ENCODE data around the gene SPATA45.

DNA sequence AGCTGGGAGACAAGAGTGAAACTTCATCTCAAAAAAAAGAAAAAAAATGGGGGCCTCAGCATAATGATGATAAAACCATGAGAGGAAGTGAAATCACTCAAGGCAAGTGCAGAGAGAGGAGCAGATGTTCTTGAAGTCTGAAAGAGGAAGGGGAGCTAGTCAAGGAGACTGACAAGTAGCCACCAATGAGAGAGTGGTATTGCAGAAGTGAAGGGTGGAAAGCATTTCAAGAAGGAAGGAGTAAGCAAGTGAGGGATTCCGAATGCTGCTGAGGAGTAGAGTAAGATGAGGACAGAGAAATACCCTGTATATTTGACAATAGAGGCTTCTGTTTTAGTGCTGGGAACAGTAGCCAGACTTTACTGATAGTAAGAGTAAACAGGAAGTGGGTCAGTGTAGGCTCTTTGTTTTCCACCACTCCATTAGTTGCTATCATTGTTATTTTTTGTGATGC, 52.9 kb downstream of the SPATA45 start:
- TF ChIP-seq, protein P1, sequence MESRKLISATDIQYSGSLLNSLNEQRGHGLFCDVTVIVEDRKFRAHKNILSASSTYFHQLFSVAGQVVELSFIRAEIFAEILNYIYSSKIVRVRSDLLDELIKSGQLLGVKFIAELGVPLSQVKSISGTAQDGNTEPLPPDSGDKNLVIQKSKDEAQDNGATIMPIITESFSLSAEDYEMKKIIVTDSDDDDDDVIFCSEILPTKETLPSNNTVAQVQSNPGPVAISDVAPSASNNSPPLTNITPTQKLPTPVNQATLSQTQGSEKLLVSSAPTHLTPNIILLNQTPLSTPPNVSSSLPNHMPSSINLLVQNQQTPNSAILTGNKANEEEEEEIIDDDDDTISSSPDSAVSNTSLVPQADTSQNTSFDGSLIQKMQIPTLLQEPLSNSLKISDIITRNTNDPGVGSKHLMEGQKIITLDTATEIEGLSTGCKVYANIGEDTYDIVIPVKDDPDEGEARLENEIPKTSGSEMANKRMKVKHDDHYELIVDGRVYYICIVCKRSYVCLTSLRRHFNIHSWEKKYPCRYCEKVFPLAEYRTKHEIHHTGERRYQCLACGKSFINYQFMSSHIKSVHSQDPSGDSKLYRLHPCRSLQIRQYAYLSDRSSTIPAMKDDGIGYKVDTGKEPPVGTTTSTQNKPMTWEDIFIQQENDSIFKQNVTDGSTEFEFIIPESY (IDR thresholded peaks at IDR 0.05; ENCODE audit: borderline replicate concordance, low read depth), result no peak
- TF ChIP-seq TAF1 (IDR thresholded peaks at IDR 0.05; ENCODE audit: borderline replicate concordance, low read depth, low read length) (no peak), RAD21 (IDR thresholded peaks at IDR 0.05; ENCODE audit: low read length) (no peak), CTCF (IDR thresholded peaks at IDR 0.05) (no peak)
